ENCODE results near the gene KIF5A.
"Not testable (repeated sequence)": the region's sequence is repeated elsewhere in the genome, so short reads cannot be mapped to it uniquely, and the experiment has no call there.

Gene KIF5A

GRCh38 chr12:57513266-57513665, 36.6 kb upstream of the KIF5A start:
- in situ Hi-C loops (cut with HindIII; ENCODE audit: low sequenced_read_pairs) = no loop called here
- TF ChIP-seq CTCF (IDR thresholded peaks at IDR 0.05; ENCODE audit: low read depth, low read length, missing control alignments) = no peak
- no peak for DNase-seq (ENCODE audit: low read depth)
- no peak overlapping the region for H3K4me3 ChIP-seq (ENCODE audit: low read depth, low read length)

GRCh38 chr12:57513677-57514076, 36.2 kb upstream of the KIF5A start:
- H3K4me3 ChIP-seq (ENCODE audit: low read depth, low read length); DNase-seq (ENCODE audit: low read depth); in situ Hi-C loops (cut with HindIII; ENCODE audit: low sequenced_read_pairs): not testable (repeated sequence)

GRCh38 chr12:57514246-57514645, 35.6 kb upstream of the KIF5A start:
- in situ Hi-C loops (cut with HindIII; ENCODE audit: low sequenced_read_pairs); DNase-seq (ENCODE audit: low read depth); H3K4me3 ChIP-seq (ENCODE audit: low read depth, low read length): not testable (repeated sequence)

- in situ Hi-C loops (cut with HindIII; ENCODE audit: low sequenced_read_pairs) = no loop called here
- no peak overlapping the region for H3K4me3 ChIP-seq (ENCODE audit: low read depth, low read length)
- no peak for DNase-seq (ENCODE audit: low read depth)
- no peak for TF ChIP-seq CTCF (IDR thresholded peaks at IDR 0.05; ENCODE audit: low read depth, low read length, missing control alignments)
Observed at GRCh38 chr12:57514720-57515407, 35.0 kb upstream of the KIF5A start.

- in situ Hi-C loops (cut with HindIII; ENCODE audit: low sequenced_read_pairs) = no loop called here
- no peak for TF ChIP-seq CTCF (IDR thresholded peaks at IDR 0.05; ENCODE audit: low read depth, low read length, missing control alignments)
Observed at GRCh38 chr12:57515408-57515933, 34.4 kb upstream of the KIF5A start.

GRCh38 chr12:57515934-57516541, 33.8 kb upstream of the KIF5A start:
- DNase-seq (ENCODE audit: low read depth) = no peak
- TF ChIP-seq CTCF (IDR thresholded peaks at IDR 0.05; ENCODE audit: low read depth, low read length, missing control alignments) = no peak
- in situ Hi-C loops (cut with HindIII; ENCODE audit: low sequenced_read_pairs) = no loop called here
- no peak overlapping the region for H3K4me3 ChIP-seq (ENCODE audit: low read depth, low read length)

More at GRCh38 chr12:57515408-57515933, 34.4 kb upstream of the KIF5A start:
- no peak overlapping the region for H3K4me3 ChIP-seq (ENCODE audit: low read depth, low read length)
- no peak for DNase-seq (ENCODE audit: low read depth)

- in situ Hi-C loops (cut with HindIII; ENCODE audit: low sequenced_read_pairs) = no loop called here
- TF ChIP-seq CTCF (IDR thresholded peaks at IDR 0.05; ENCODE audit: low read depth, low read length, missing control alignments) = no peak
- no peak for DNase-seq (ENCODE audit: low read depth)
- no peak overlapping the region for H3K4me3 ChIP-seq (ENCODE audit: low read depth, low read length)
Observed at GRCh38 chr12:57516617-57517153, 33.2 kb upstream of the KIF5A start.
